ENCODE data around the gene LARP6. TPM values are rescaled to one million over a fixed set of nuclear protein-coding genes. Genes with fewer than 3 reads are reported as not detected.

Gene LARP6
- total RNA-seq, 1 experiment from 2014 or later: 66.3 TPM

GRCh38 chr15:70835841-70836240, 18.1 kb downstream of the LARP6 start:
- in situ Hi-C loops (cut with HindIII; ENCODE audit: low pct_unique_long_range_greater_than_20kb, low sequenced_read_pairs): no loop called here
- POLR2A ChIA-PET: interaction anchor here (0.6 kb wide), 1 partner anchor 11 kb away, joined by 3 read pairs; no protein-coding TSS in a partner anchor
- ATAC-seq (no peak), DNase-seq (ENCODE audit: low read depth, low spot score) (no peak)
- Histone ChIP-seq H3K27ac (ENCODE audit: low read length) (no peak overlapping the region), H3K27me3 (ENCODE audit: control insufficient read depth, insufficient read depth, low read length) (no peaks in the 10 kb centered on the region), H3K9me3 (ENCODE audit: control insufficient read depth, insufficient read depth, low read depth, low read length) (no peaks in the 10 kb centered on the region), H3K4me1 (ENCODE audit: control insufficient read depth, insufficient read depth, low read length) (peaks cover 11% of the 10 kb centered on the region), H3K36me3 (ENCODE audit: control insufficient read depth, insufficient read depth, low read length) (no peaks in the 10 kb centered on the region; the same call in 1 of the 2 replicates), H3K4me3 (ENCODE audit: low read depth in 2 of 2, low read length in 2 of 2) (no peak overlapping the region)
- no TSS peak for BruUV-seq (replicated peaks)
- CTCF ChIA-PET: no interaction called here
- intact Hi-C loops (cut with micrococcal nuclease; ENCODE audit: unreplicated experiment): no loop called here
- TF ChIP-seq, protein P1, sequence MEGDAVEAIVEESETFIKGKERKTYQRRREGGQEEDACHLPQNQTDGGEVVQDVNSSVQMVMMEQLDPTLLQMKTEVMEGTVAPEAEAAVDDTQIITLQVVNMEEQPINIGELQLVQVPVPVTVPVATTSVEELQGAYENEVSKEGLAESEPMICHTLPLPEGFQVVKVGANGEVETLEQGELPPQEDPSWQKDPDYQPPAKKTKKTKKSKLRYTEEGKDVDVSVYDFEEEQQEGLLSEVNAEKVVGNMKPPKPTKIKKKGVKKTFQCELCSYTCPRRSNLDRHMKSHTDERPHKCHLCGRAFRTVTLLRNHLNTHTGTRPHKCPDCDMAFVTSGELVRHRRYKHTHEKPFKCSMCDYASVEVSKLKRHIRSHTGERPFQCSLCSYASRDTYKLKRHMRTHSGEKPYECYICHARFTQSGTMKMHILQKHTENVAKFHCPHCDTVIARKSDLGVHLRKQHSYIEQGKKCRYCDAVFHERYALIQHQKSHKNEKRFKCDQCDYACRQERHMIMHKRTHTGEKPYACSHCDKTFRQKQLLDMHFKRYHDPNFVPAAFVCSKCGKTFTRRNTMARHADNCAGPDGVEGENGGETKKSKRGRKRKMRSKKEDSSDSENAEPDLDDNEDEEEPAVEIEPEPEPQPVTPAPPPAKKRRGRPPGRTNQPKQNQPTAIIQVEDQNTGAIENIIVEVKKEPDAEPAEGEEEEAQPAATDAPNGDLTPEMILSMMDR (IDR thresholded peaks at IDR 0.05): no peak
- TF ChIP-seq POLR2AphosphoS5 (IDR thresholded peaks at IDR 0.05; ENCODE audit: low read depth, low read length) (no peak), SIN3A (IDR thresholded peaks at IDR 0.05; ENCODE audit: borderline replicate concordance, insufficient read depth, low read depth, low read length) (no peak), REST (IDR thresholded peaks at IDR 0.05; ENCODE audit: insufficient read depth in 1 of 2, low read depth in 2 of 2, low read length in 1 of 2) (no peak), TCF7L2 (IDR thresholded peaks at IDR 0.05; ENCODE audit: low read depth, low read length) (no peak)

GRCh38 chr15:70835415-70835814, 18.5 kb downstream of the LARP6 start:
- ATAC-seq (no peak), DNase-seq (ENCODE audit: low read depth, low spot score) (no peak)
- POLR2A ChIA-PET: no interaction called here
- no peaks in the 10 kb centered on the region for H3K9me3 ChIP-seq (ENCODE audit: control insufficient read depth, insufficient read depth, low read depth, low read length)
- H3K4me3 ChIP-seq (ENCODE audit: low read depth in 2 of 2, low read length in 2 of 2): no peak overlapping the region
- H3K36me3 ChIP-seq (ENCODE audit: control insufficient read depth, insufficient read depth, low read length): no peaks in the 10 kb centered on the region; the same call in 1 of the 2 replicates
- no peak overlapping the region for H3K27ac ChIP-seq (ENCODE audit: low read length)
- intact Hi-C loops (cut with micrococcal nuclease; ENCODE audit: unreplicated experiment): no loop called here
- TF ChIP-seq, protein P1 (IDR thresholded peaks at IDR 0.05): no peak
- TF ChIP-seq REST (IDR thresholded peaks at IDR 0.05; ENCODE audit: insufficient read depth in 1 of 2, low read depth in 2 of 2, low read length in 1 of 2): no peak
- no peak for TF ChIP-seq TCF7L2 (IDR thresholded peaks at IDR 0.05; ENCODE audit: low read depth, low read length)
- TF ChIP-seq POLR2AphosphoS5 (IDR thresholded peaks at IDR 0.05; ENCODE audit: low read depth, low read length): no peak
- TF ChIP-seq SIN3A (IDR thresholded peaks at IDR 0.05; ENCODE audit: borderline replicate concordance, insufficient read depth, low read depth, low read length): no peak
- CTCF ChIA-PET: no interaction called here
- BruUV-seq (replicated peaks): no TSS peak
- H3K4me1 ChIP-seq (ENCODE audit: control insufficient read depth, insufficient read depth, low read length): peaks cover 11% of the 10 kb centered on the region
- no peaks in the 10 kb centered on the region for H3K27me3 ChIP-seq (ENCODE audit: control insufficient read depth, insufficient read depth, low read length)
- in situ Hi-C loops (cut with HindIII; ENCODE audit: low pct_unique_long_range_greater_than_20kb, low sequenced_read_pairs): no loop called here
